GM10847 (cell line): ENCODE data around the gene TYROBP.

Experiments
- POLR2A ChIP-seq: IDR thresholded peaks from 2 replicates; pipeline ENCODE4 v1.6.1; 2011; ENCODE audit not compliant: insufficient read length; ENCODE audit errors: extremely low read depth

TYROBP gene

GRCh38 chr19:35937345-35938281 is 29.5 kb upstream of the TYROBP start:
- TF ChIP-seq POLR2A, result no peak

- TF ChIP-seq POLR2A, result no peak
These were observed 28.7 kb upstream of the TYROBP start for GRCh38 chr19:35936738-35937268.

GRCh38 chr19:35935911-35936737 is 28.0 kb upstream of the TYROBP start, which contains the start of gene LRFN3:
Gene LRFN3, plus strand, starts transcription at chr19:35936374. Its CDS starts 3,052 bp downstream, at chr19:35939426.
- no peak for TF ChIP-seq POLR2A

GRCh38 chr19:35932291-35932936 is 24.3 kb upstream of the TYROBP start:
- TF ChIP-seq POLR2A, result no peak

- TF ChIP-seq POLR2A, result no peak
These were observed 23.7 kb upstream of the TYROBP start for GRCh38 chr19:35931874-35932202.

GRCh38 chr19:35931161-35931873 is 23.2 kb upstream of the TYROBP start:
- TF ChIP-seq POLR2A, result peak; percentile 99

- TF ChIP-seq POLR2A, result no peak
These were observed 21.8 kb upstream of the TYROBP start for GRCh38 chr19:35929876-35930275.

- TF ChIP-seq POLR2A, result no peak
These were observed 20.4 kb upstream of the TYROBP start for GRCh38 chr19:35928507-35928906.

- no peak for TF ChIP-seq POLR2A
These were observed 17.4 kb upstream of the TYROBP start for GRCh38 chr19:35925501-35925900.

- TF ChIP-seq POLR2A, result no peak
These were observed 12.9 kb upstream of the TYROBP start for GRCh38 chr19:35921012-35921411.

- TF ChIP-seq POLR2A, result no peak
These were observed 11.2 kb upstream of the TYROBP start for GRCh38 chr19:35919306-35919705.

- no peak for TF ChIP-seq POLR2A
These were observed 7.3 kb upstream of the TYROBP start for GRCh38 chr19:35915443-35915842.

- no peak for TF ChIP-seq POLR2A
These were observed 5.5 kb upstream of the TYROBP start for GRCh38 chr19:35913589-35913988.

GRCh38 chr19:35911790-35912189 is 3.7 kb upstream of the TYROBP start:
- no peak for TF ChIP-seq POLR2A

GRCh38 chr19:35911173-35911572 is 3.1 kb upstream of the TYROBP start:
- TF ChIP-seq POLR2A, result no peak
